ENCODE measurements around the gene SELPLG. TPM values are rescaled to one million over a fixed set of nuclear protein-coding genes. Genes with fewer than 3 reads are reported as not detected.
"Not testable (repeated sequence)": the region's sequence is repeated elsewhere in the genome, so short reads cannot be mapped to it uniquely, and the experiment has no call there.

SELPLG gene
- total RNA-seq, 4 donors from 2014 or later, result 2.5 to 10.1 (median 5.6) TPM

DNA sequence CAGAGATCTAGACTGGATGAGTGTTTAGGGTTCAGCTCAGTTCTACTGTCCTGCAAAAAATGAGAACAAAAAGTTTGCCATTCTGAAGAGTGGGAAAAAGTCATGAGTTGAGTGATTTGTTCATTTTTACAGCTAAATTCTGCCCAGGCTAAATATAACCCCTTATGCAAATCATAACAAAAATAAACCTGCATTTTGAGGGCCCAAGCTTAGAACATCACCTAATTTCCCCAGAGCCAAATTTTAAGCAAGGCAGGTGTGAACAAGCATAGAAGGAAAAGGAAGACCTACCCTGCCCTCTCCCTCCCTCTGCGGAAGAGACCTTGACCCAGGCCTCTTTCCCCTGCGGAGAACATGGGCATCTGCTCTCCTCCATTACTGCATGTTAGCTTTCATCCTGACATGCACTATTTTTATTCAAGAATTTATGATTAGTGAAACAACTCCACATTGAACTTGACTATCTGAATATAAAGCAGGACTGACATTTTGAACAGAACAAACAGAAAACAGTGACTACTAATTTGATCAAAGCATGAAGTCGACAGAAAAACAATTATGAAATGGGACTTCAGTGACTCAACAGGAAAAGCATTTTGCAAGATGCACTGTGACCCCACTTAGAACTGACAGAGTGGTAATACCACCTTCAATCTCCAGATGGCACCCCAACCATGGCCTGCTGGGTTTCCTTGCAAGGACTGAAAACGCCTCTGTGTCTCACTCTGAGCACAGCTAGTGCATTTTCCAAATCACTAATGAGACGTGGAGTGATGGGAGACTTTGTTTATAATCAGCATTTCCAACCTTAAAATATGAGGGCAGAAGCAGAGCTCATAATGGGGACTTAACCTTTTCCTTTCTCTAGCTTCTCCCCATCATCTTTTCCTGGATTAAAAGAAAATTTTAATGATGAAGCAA, 30.9 kb upstream of the SELPLG start:
- Histone ChIP-seq H3K4me1 (peaks cover 29 to 69% (median 53%) of the 10 kb centered on the region in 3 donors), H3K27me3 (no peaks in the 10 kb centered on the region), H3K36me3 (peaks cover 0 to 23% (median 0%) of the 10 kb centered on the region in 3 donors), H3K4me3 (peak overlapping the region in 1 of 4 donors; percentile 34), H3K9me3 (no peaks in the 10 kb centered on the region), H3K27ac (peak overlapping the region; percentile 74 to 93 (median 90))
- DNase-seq, result peak; percentile 57
- intact Hi-C loops (cut with DNase I), result loop anchor here (5.0 to 10.0 kb wide), 2 partner anchors 70 to 133 kb away; partner anchors contain the start of gene CORO1C
- 0% methylated on average over 5 of the region's 5 CpGs for WGBS, 2 donors
- TF ChIP-seq, protein P1, sequence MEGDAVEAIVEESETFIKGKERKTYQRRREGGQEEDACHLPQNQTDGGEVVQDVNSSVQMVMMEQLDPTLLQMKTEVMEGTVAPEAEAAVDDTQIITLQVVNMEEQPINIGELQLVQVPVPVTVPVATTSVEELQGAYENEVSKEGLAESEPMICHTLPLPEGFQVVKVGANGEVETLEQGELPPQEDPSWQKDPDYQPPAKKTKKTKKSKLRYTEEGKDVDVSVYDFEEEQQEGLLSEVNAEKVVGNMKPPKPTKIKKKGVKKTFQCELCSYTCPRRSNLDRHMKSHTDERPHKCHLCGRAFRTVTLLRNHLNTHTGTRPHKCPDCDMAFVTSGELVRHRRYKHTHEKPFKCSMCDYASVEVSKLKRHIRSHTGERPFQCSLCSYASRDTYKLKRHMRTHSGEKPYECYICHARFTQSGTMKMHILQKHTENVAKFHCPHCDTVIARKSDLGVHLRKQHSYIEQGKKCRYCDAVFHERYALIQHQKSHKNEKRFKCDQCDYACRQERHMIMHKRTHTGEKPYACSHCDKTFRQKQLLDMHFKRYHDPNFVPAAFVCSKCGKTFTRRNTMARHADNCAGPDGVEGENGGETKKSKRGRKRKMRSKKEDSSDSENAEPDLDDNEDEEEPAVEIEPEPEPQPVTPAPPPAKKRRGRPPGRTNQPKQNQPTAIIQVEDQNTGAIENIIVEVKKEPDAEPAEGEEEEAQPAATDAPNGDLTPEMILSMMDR (IDR thresholded peaks at IDR 0.05), result peak; percentile 83 to 98 (median 93)
- no peak for TF ChIP-seq POLR2A (IDR thresholded peaks at IDR 0.05)

DNA sequence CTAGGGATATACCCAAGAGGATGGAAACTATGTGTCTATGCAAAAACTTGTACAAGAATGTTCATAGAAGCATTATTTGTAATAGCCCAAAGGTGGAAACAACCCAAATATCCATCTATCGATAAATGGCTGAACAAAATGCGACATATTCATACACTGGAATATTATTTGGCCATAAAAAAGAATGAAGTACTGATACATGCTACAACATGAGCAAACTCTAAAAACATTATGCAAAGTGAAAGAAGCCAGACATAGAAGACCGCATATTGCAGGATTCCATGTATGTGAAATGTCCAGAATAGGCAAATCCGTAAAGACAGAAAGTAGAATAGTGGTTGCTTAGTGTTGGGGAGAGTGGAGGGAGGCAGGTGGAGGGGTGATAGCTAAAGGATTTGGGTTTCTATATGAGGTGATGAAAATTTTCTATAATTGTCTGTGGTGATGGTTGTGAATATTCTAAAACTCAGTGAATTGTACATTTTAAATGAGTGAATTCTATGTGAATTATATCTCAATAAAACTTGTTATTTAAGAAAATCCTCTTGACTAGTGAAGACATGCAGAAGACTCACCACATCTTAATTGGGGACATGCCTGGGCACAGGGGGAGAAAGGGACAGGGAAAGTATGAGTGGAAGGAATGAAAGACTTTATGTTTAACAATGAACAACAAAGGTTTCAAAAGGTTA, 29.8 kb upstream of the SELPLG start:
- H3K27ac ChIP-seq, result peak overlapping the region; percentile 74 to 93 (median 90)
- intact Hi-C loops (cut with DNase I), result loop anchor here (5.0 to 10.0 kb wide), 2 partner anchors 71 to 134 kb away; partner anchors contain the start of gene CORO1C
- H3K9me3 ChIP-seq, result no peaks in the 10 kb centered on the region
- WGBS, 2 donors, result 93 to 96% methylated on average over 4 of the region's 4 CpGs
- H3K27me3 ChIP-seq, result no peaks in the 10 kb centered on the region
- DNase-seq, result no peak
- H3K36me3 ChIP-seq, result peaks cover 0 to 34% (median 3%) of the 10 kb centered on the region in 3 donors
- no peak for TF ChIP-seq POLR2A (IDR thresholded peaks at IDR 0.05)
- TF ChIP-seq, protein P1 (IDR thresholded peaks at IDR 0.05), result no peak
- H3K4me1 ChIP-seq, result peaks cover 26 to 59% (median 50%) of the 10 kb centered on the region in 3 donors
- no peak overlapping the region for H3K4me3 ChIP-seq

DNA sequence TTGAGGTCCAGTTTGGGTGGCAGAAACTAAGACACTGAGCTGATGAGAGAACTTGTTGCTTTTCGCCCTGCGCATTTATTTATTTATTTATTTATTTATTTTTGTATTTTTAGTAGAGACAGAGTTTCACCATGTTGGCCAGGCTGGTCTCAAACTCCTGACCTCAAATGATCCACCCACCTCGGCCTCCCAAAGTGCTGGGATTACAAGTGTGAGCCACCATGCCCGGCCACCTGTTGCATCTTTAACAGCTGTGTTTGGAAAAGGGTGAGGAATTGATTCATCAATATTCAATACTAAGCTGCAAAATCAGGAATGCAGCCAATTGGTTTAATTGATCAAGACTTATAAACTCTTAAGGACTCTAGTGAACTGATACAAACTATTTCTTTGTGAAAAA, 24.4 kb upstream of the SELPLG start:
- H3K27ac ChIP-seq; intact Hi-C loops (cut with DNase I); DNase-seq; H3K9me3 ChIP-seq; H3K4me1 ChIP-seq; H3K4me3 ChIP-seq; H3K27me3 ChIP-seq: not testable (repeated sequence)
- WGBS, 2 donors, result 92 to 100% methylated on average over 3 to 4 of the region's 4 CpGs
- peaks cover 10 to 85% (median 21%) of the 10 kb centered on the region in 3 donors for H3K36me3 ChIP-seq

DNA sequence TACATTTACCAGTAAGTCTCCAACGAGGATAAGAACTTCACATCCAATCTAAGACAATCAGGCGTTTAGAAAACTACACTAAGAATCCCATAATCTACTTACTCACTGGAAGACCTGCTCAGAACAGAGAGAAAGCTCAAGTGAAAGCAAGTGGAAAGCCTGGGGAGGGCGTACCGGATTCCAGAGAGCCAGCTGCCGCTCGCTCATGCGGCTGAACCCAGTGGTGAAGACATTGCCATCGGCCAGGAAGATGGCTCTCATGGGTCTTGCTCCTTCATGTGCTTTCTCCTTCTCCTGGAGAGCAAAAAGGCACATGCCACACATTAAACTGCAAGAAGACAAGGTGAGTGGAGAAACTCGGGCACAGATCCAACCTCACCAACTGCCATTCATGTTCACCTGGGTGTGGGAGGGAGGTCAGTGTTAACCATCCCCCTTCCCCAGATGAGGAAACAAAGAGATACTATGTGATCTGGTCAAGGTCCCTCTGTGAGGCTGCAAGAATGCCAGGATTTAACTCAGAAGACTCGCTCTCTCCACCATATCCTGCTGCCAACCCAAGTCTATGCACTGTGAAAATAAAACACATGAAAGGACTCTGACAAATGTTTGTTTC, 23.5 kb upstream of the SELPLG start:
- peaks cover 0 to 4% (median 3%) of the 10 kb centered on the region in 3 donors for H3K4me1 ChIP-seq
- intact Hi-C loops (cut with DNase I), result no loop called here
- peaks cover 10 to 94% (median 21%) of the 10 kb centered on the region in 3 donors for H3K36me3 ChIP-seq
- H3K9me3 ChIP-seq, result no peaks in the 10 kb centered on the region
- WGBS, 2 donors, result 88 to 95% methylated on average over 10 of the region's 10 CpGs
- TF ChIP-seq POLR2A (IDR thresholded peaks at IDR 0.05), result no peak
- TF ChIP-seq, protein P1 (IDR thresholded peaks at IDR 0.05), result no peak
- H3K27me3 ChIP-seq, result no peaks in the 10 kb centered on the region
- DNase-seq, result no peak
- H3K4me3 ChIP-seq, result no peak overlapping the region
- H3K27ac ChIP-seq, result no peak overlapping the region

DNA sequence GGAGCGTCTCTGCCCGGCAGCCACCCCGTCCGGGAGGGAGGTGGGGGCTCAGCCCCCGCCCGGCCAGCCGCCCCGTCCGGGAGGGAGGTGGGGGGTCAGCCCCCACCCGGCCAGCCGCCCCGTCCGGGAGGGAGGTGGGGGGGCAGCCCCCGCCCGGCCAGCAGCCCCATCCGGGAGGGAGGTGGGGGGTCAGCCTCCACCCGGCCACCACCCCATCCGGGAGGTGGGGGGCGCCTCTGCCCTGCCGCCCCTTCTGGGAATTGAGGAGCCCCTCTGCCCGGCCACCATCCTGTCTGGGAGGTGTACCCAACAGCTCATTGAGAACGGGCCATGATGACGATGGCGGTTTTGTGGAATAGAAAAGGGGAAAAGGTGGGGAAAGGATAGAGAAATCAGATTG, 22.6 kb upstream of the SELPLG start:
- intact Hi-C loops (cut with DNase I); H3K27me3 ChIP-seq; H3K4me3 ChIP-seq; H3K27ac ChIP-seq; DNase-seq; H3K9me3 ChIP-seq; H3K4me1 ChIP-seq: not testable (repeated sequence)
- H3K36me3 ChIP-seq, result peaks cover 10 to 95% (median 25%) of the 10 kb centered on the region in 3 donors
- 89 to 100% methylated on average over 2 to 8 of the region's 24 CpGs for WGBS, 2 donors

DNA sequence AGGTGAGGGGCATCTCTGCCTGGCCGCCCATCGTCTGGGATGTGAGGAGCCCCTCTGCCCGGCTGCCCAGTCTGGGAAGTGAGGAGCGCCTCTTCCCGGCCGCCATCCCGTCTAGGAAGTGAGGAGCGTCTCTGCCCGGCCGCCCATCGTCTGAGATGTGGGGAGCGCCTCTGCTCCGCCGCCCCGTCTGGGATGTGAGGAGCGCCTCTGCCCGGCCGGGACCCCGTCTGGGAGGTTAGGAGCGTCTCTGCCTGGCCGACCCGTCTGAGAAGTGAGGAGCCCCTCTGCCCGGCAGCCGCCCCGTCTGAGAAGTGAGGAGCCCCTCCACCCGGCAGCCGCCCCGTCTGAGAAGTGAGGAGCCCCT, 22.1 kb upstream of the SELPLG start:
- DNase-seq; H3K4me1 ChIP-seq; intact Hi-C loops (cut with DNase I); H3K4me3 ChIP-seq; H3K9me3 ChIP-seq; H3K27ac ChIP-seq; H3K27me3 ChIP-seq: not testable (repeated sequence)
- no CpG with 5 or more reads among the region's 28 CpGs for WGBS, 2 donors
- H3K36me3 ChIP-seq, result peaks cover 10 to 96% (median 27%) of the 10 kb centered on the region in 3 donors

DNA sequence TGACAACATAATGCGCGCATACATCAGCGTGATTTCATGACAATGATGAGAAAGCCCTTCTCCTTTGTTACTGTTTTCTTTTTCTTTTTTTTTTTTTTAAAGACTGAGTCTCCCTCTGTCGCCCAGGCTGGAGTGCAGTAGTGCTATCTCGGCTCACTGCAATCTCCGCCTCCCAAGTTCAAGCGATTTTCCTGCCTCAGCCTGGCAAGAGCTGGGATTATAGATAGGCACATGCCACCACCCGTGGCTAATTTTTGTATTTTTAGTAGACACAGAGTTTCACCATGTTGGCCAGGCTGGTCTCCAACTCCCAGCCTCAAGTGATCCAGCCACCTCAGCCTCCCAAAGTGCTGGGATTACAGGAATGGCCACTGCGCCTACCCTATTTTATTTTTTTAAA, 20.9 kb upstream of the SELPLG start:
- H3K9me3 ChIP-seq; H3K27me3 ChIP-seq; H3K4me1 ChIP-seq; DNase-seq; H3K27ac ChIP-seq; H3K4me3 ChIP-seq; intact Hi-C loops (cut with DNase I): not testable (repeated sequence)
- peaks cover 10 to 98% (median 27%) of the 10 kb centered on the region in 3 donors for H3K36me3 ChIP-seq
- 83% methylated on average over 9 of the region's 9 CpGs for WGBS, 2 donors
